A673 (cell line): ENCODE measurements around the gene EEFSEC. TPM values are rescaled to one million over a fixed set of nuclear protein-coding genes. Genes with fewer than 3 reads are reported as not detected.

Experiments used
- BruUV-seq: library from RNA; stranded (reverse); fragments of 400-500 nt; replicated peaks from 2 replicates; lab custom pipeline; 2021; lab: Mats Ljungman, UMichigan
- CTCF ChIA-PET: fragments of 300-600 bp; sonication (Branson Sonifier 250); formaldehyde crosslinking; loops from one replicate; lab custom pipeline; 2022; ENCODE audit warnings: antibody characterized with exemption; lab: Charles Lee
- POLR2A ChIA-PET: fragments of 300-600 bp; sonication (Branson Sonifier 250); formaldehyde crosslinking; loops from one replicate; lab custom pipeline; 2022; ENCODE audit warnings: antibody characterized with exemption; ENCODE audit not compliant: low non-redundant PET; lab: Charles Lee
- DNase-seq: peaks from one replicate; pipeline ENCODE4 v3.0.0-alpha.2; 2015; ENCODE audit warnings: low spot score
- H3K27ac ChIP-seq: fragments of 200-600 bp; sonication (generic); 2 replicates; pipeline ENCODE4 v1.5.1; 2016; ENCODE audit warnings: mixed run types, low read depth, mild to moderate bottlenecking, mixed read lengths, antibody characterized with exemption, low read length; ENCODE audit not compliant: poor library complexity, severe bottlenecking
- H3K27me3 ChIP-seq: fragments of 200-600 bp; sonication (generic); replicated peaks from 2 replicates; pipeline ENCODE4 v1.6.1; 2017; ENCODE audit warnings: mixed run types, low read depth, mild to moderate bottlenecking, mixed read lengths, antibody characterized with exemption, low read length; ENCODE audit not compliant: insufficient read depth, poor library complexity
- H3K36me3 ChIP-seq: fragments of 200-600 bp; sonication (generic); 2 replicates; pipeline ENCODE4 v1.6.1; 2016; ENCODE audit warnings: mixed run types, mild to moderate bottlenecking, mixed read lengths, antibody characterized with exemption, low read length; ENCODE audit not compliant: insufficient read depth, poor library complexity, severe bottlenecking
- H3K4me1 ChIP-seq: fragments of 200-600 bp; sonication (generic); 2 replicates; pipeline ENCODE4 v1.6.1; 2017; ENCODE audit warnings: mixed run types, mild to moderate bottlenecking, mixed read lengths, antibody characterized with exemption, low read length; ENCODE audit not compliant: insufficient read depth, poor library complexity, severe bottlenecking
- H3K4me3 ChIP-seq: fragments of 200-600 bp; sonication (generic); 2 replicates; pipeline ENCODE4 v1.5.1; 2016; ENCODE audit warnings: low read depth, mixed run types, mild to moderate bottlenecking, mixed read lengths, low read length; ENCODE audit not compliant: poor library complexity, severe bottlenecking
- H3K9me3 ChIP-seq: fragments of 200-600 bp; sonication (generic); 2 replicates; pipeline ENCODE4 v1.6.1; 2016; ENCODE audit warnings: mixed run types, low read depth, mild to moderate bottlenecking, mixed read lengths, antibody characterized with exemption, low read length; ENCODE audit not compliant: poor library complexity, severe bottlenecking
- CTCF ChIP-seq: fragments of 300-800, 200-600 bp; sonication (generic); conservative IDR thresholded peaks from 2 replicates; pipeline ENCODE4 v1.5.1; 2017; ENCODE audit warnings: low read depth, mild to moderate bottlenecking, antibody characterized with exemption, low read length, moderate library complexity, mixed read lengths
- EZH2 ChIP-seq: fragments of 200-600 bp; sonication (generic); IDR thresholded peaks from 2 replicates; pipeline ENCODE4 v1.6.1; 2017; ENCODE audit warnings: borderline replicate concordance, low read depth, mild to moderate bottlenecking, mixed read lengths, antibody characterized with exemption, low read length; ENCODE audit not compliant: poor library complexity, severe bottlenecking
- intact Hi-C: fragments of 100-400 bp; cut with micrococcal nuclease; formaldehyde crosslinking; loops from one replicate; pipeline ENCODE4 v1.10.0; 2022; ENCODE audit not compliant: unreplicated experiment
- total RNA-seq: library from RNA; stranded (reverse); gene quantifications from 2 replicates; pipeline ENCODE4 v1.2.3, GENCODE V29; 2021

EEFSEC gene
- total RNA-seq, 1 experiment from 2014 or later = 19.7 TPM

GRCh38 chr3:128180913-128181312, 27.6 kb downstream of the EEFSEC start:
- Histone ChIP-seq H3K27ac (no peak overlapping the region), H3K36me3 (no peaks in the 10 kb centered on the region), H3K4me3 (no peak overlapping the region), H3K4me1 (no peaks in the 10 kb centered on the region), H3K9me3 (no peaks in the 10 kb centered on the region), H3K27me3 (no peaks in the 10 kb centered on the region)
- intact Hi-C loops = no loop called here
- ChIA-PET POLR2A (no interaction called here), CTCF (no interaction called here)
- no peak for DNase-seq
- BruUV-seq = no TSS peak
- no peak for TF ChIP-seq EZH2
- no peak for TF ChIP-seq CTCF

GRCh38 chr3:128182656-128183055, 29.4 kb downstream of the EEFSEC start:
- H3K36me3 ChIP-seq = no peaks in the 10 kb centered on the region
- H3K27me3 ChIP-seq = no peaks in the 10 kb centered on the region
- H3K4me1 ChIP-seq = no peaks in the 10 kb centered on the region
- H3K9me3 ChIP-seq = no peaks in the 10 kb centered on the region
- no peak for DNase-seq
- ChIA-PET CTCF (no interaction called here), POLR2A (no interaction called here)
- TF ChIP-seq EZH2 (no peak), CTCF (no peak)
- intact Hi-C loops = no loop called here
- H3K27ac ChIP-seq = no peak overlapping the region
- H3K4me3 ChIP-seq = no peak overlapping the region
- no TSS peak for BruUV-seq

GRCh38 chr3:128185630-128186447, 32.6 kb downstream of the EEFSEC start:
- ChIA-PET CTCF (no interaction called here), POLR2A (no interaction called here)
- DNase-seq = no peak
- no peak for TF ChIP-seq CTCF
- TF ChIP-seq EZH2 = no peak
- no peaks in the 10 kb centered on the region for H3K9me3 ChIP-seq
- no peaks in the 10 kb centered on the region for H3K27me3 ChIP-seq
- intact Hi-C loops = no loop called here
- no TSS peak for BruUV-seq
- no peak overlapping the region for H3K4me3 ChIP-seq
- no peaks in the 10 kb centered on the region for H3K36me3 ChIP-seq
- no peak overlapping the region for H3K27ac ChIP-seq
- no peaks in the 10 kb centered on the region for H3K4me1 ChIP-seq
